Endothelial cell of umbilical vein (primary cell): ENCODE results near the gene TTC33. TPM values are rescaled to one million over a fixed set of nuclear protein-coding genes. Genes with fewer than 3 reads are reported as not detected.

Source experiments
- BruUV-seq: library from RNA; stranded (reverse); fragments of 400-500 nt; replicated peaks from 2 replicates; lab custom pipeline; 2021; lab: Mats Ljungman, UMichigan
- CTCF ChIA-PET: fragments of 300-600, 350-600 bp; sonication (Branson Sonifier 250); formaldehyde crosslinking; loops from one replicate; lab custom pipeline; 2021; ENCODE audit warnings: antibody characterized with exemption, inconsistent platforms; lab: Charles Lee
- POLR2A ChIA-PET: fragments of 300-600, 350-600 bp; sonication (Branson Sonifier 250); formaldehyde crosslinking; loops from one replicate; lab custom pipeline; 2021; ENCODE audit warnings: antibody characterized with exemption, inconsistent platforms; lab: Charles Lee
- DNase-seq: peaks from one replicate; pipeline ENCODE4 v3.0.0-alpha.2; 2011; ENCODE audit warnings: low read depth, low spot score
- FAIRE-seq: peaks from 2 replicates; lab custom pipeline; 2011; peaks lifted over from hg19 to GRCh38; lab: Jason Lieb, UNC
- H2AFZ ChIP-seq: 2 replicates; pipeline ENCODE4 v1.6.0; 2012; ENCODE audit warnings: low read depth, low read length, control low read depth, inconsistent platforms
- H3K27ac ChIP-seq: 2 replicates; pipeline ENCODE4 v1.5.1; 2011; ENCODE audit warnings: low read depth, mild to moderate bottlenecking, control low read depth, low read length, moderate library complexity; ENCODE audit not compliant: insufficient read depth
- H3K27me3 ChIP-seq, 2 experiments: 2 replicates each; pipeline versions ENCODE4 v1.6.0 to v1.6.1; 2011; ENCODE audit warnings: low read length in 2 of 2, mixed read lengths in 1 of 2; ENCODE audit not compliant: control insufficient read depth in 2 of 2, insufficient read depth in 2 of 2
- H3K36me3 ChIP-seq, 2 experiments: 2 replicates in 1 of 2; 3 replicates in 1 of 2; pipeline ENCODE4 v1.5.1; 2011; ENCODE audit warnings: low read length in 2 of 2, mild to moderate bottlenecking in 1 of 2, moderate library complexity in 1 of 2; ENCODE audit not compliant: control insufficient read depth in 2 of 2, insufficient read depth in 2 of 2; ENCODE audit errors: extremely low read depth in 1 of 2
- H3K4me1 ChIP-seq: 3 replicates; pipeline ENCODE4 v1.5.1; 2011; ENCODE audit warnings: mild to moderate bottlenecking, low read length; ENCODE audit not compliant: control insufficient read depth, insufficient read depth; ENCODE audit errors: extremely low read depth
- H3K4me2 ChIP-seq: 2 replicates; pipeline ENCODE4 v1.6.1; 2011; ENCODE audit warnings: low read length, control low read depth, mixed read lengths; ENCODE audit not compliant: insufficient read depth
- H3K4me3 ChIP-seq, 3 experiments: fragments of 200-600 bp in 1 of 3; sonication (generic), shearing (Covaris generic) in 1 of 3; replicated peaks in 1 of 3; 2 replicates each; pipeline ENCODE4 v1.5.1; 2011 to 2016; ENCODE audit warnings: control low read depth in 3 of 3, low read length in 3 of 3, mild to moderate bottlenecking in 2 of 3, inconsistent platforms in 1 of 3, low read depth in 1 of 3, moderate library complexity in 1 of 3; ENCODE audit not compliant: insufficient read depth in 1 of 3
- H3K79me2 ChIP-seq: 2 replicates; pipeline ENCODE4 v1.6.0; 2012; ENCODE audit warnings: low read length, inconsistent platforms; ENCODE audit not compliant: control insufficient read depth, insufficient read depth
- H3K9ac ChIP-seq: replicated peaks from 2 replicates; pipeline ENCODE3; 2011; ENCODE audit warnings: low read length, control low read depth; ENCODE audit not compliant: insufficient read depth; ENCODE audit errors: extremely low read depth
- H3K9me1 ChIP-seq: replicated peaks from 3 replicates; pipeline ENCODE4 v1.6.0; 2011; ENCODE audit warnings: mild to moderate bottlenecking, low read length; ENCODE audit not compliant: control insufficient read depth, insufficient read depth; ENCODE audit errors: extremely low read depth
- H3K9me3 ChIP-seq: replicated peaks from 2 replicates; pipeline ENCODE4 v1.5.1; 2012; ENCODE audit warnings: low read length, inconsistent platforms; ENCODE audit not compliant: control insufficient read depth, insufficient read depth
- H4K20me1 ChIP-seq: replicated peaks from 2 replicates; pipeline ENCODE3; 2011; ENCODE audit warnings: mild to moderate bottlenecking, low read length; ENCODE audit not compliant: control insufficient read depth, insufficient read depth; ENCODE audit errors: extremely low read depth
- GATA2 ChIP-seq: IDR thresholded peaks from 2 replicates; pipeline ENCODE4 v1.7.0; 2011; ENCODE audit warnings: low read depth, mild to moderate bottlenecking, moderate library complexity, mixed read lengths, low read length; ENCODE audit not compliant: insufficient read length, insufficient read depth
- MAX ChIP-seq: IDR thresholded peaks from 2 replicates; pipeline ENCODE4 v1.6.1; 2011; ENCODE audit not compliant: insufficient read depth, insufficient read length
- dilution Hi-C: fragments of 300-500 bp; cut with MboI; formaldehyde crosslinking; loops from one replicate; pipeline ENCODE4 v1.15.0; 2019; ENCODE audit warnings: low sequenced_read_pairs; ENCODE audit not compliant: extremely low pct_ligation_motif_present
- intact Hi-C: fragments of 100-400 bp; cut with micrococcal nuclease; formaldehyde crosslinking; loops from one replicate; pipeline ENCODE4 v1.10.0; 2022
- polyA plus RNA-seq, 4 experiments: library from polyadenylated mRNA; depleted of rRNA in 3 of 4; stranded (reverse) in 3 of 4; unstranded in 1 of 4; fragments of >200 nt; gene quantifications; 2 replicates each; pipeline versions ENCODE4 v1.2.1 to v1.2.3, GENCODE V29; 2011 to 2012; ENCODE audit warnings: missing spikeins in 1 of 4
- total RNA-seq: library from RNA; stranded (reverse); gene quantifications from 2 replicates; pipeline ENCODE4 v1.2.3, GENCODE V29; 2021

TTC33 gene
- total and polyA plus RNA-seq, 2 donors (not counting 3 experiments of a cell fraction or from before 2014, with no cell fraction given), result 2.2 to 11.7 TPM

DNA sequence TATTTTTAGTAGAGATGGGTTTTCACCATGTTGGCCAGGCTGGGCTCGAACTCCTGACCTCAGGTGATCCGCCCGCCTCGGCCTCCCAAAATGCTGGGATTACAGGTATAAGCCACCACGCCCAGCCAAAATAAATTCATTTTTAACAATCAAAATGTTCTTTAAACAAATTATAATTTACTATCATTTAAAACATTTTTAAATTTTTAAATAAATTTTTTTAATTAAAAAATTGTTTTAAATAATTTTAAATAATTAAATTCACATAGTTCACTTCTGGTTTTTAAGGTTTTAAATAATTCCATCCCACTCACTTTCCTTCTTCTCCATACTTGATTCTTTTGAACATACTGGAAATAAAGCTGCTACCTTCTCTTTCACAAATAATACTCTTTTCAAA lies 15.0 kb upstream of the TTC33 start:
- intact Hi-C loops, result loop anchor here (5.0 kb wide), 1 partner anchor 107 kb away; no protein-coding TSS in a partner anchor
- no TSS peak for BruUV-seq
- H3K4me2 ChIP-seq, result no peak overlapping the region
- H4K20me1 ChIP-seq, result peaks cover 2% of the 10 kb centered on the region
- H3K9me1 ChIP-seq, result no peaks in the 10 kb centered on the region
- no peak overlapping the region for H3K9ac ChIP-seq
- no peak overlapping the region for H3K4me3 ChIP-seq
- H3K27me3 ChIP-seq, result no peaks in the 10 kb centered on the region
- DNase-seq (no peak), FAIRE-seq (no peak)
- POLR2A ChIA-PET, result no interaction called here
- no peak for TF ChIP-seq MAX
- no peaks in the 10 kb centered on the region for H3K4me1 ChIP-seq
- H3K36me3 ChIP-seq, result peaks cover 2 to 29% of the 10 kb centered on the region in 2 experiments
- H2AFZ ChIP-seq, result no peak overlapping the region
- dilution Hi-C loops, result no loop called here
- H3K9me3 ChIP-seq, result no peaks in the 10 kb centered on the region
- CTCF ChIA-PET, result interaction anchor here (2.8 kb wide), 1 partner anchor 11 kb away, joined by 6 read pairs; no protein-coding TSS in a partner anchor
- H3K79me2 ChIP-seq, result peaks cover 6% of the 10 kb centered on the region
- H3K27ac ChIP-seq, result no peak overlapping the region

GRCh38 chr5:40762705-40763104 lies 6.9 kb upstream of the TTC33 start:
- no peak for DNase-seq
- TF ChIP-seq GATA2 (no peak), MAX (no peak)
- no peak for FAIRE-seq
- no peaks in the 10 kb centered on the region for H4K20me1 ChIP-seq
- no TSS peak for BruUV-seq
- H3K27me3 ChIP-seq, result no peaks in the 10 kb centered on the region
- intact Hi-C loops (no loop called here), dilution Hi-C loops (no loop called here)
- no peaks in the 10 kb centered on the region for H3K9me3 ChIP-seq
- ChIA-PET POLR2A (no interaction called here), CTCF (interaction anchor here (1.1 kb wide), 1 partner anchor 41 kb away, joined by 3 read pairs; no protein-coding TSS in a partner anchor)
- H3K9me1 ChIP-seq, result no peaks in the 10 kb centered on the region
- H2AFZ ChIP-seq, result no peak overlapping the region
- H3K4me3 ChIP-seq, result no peak overlapping the region
- H3K79me2 ChIP-seq, result peaks cover 7% of the 10 kb centered on the region
- H3K9ac ChIP-seq, result no peak overlapping the region
- no peaks in the 10 kb centered on the region for H3K4me1 ChIP-seq
- no peak overlapping the region for H3K4me2 ChIP-seq
- H3K36me3 ChIP-seq, result peaks cover 7 to 26% of the 10 kb centered on the region in 2 experiments
- no peak overlapping the region for H3K27ac ChIP-seq
